Adipocyte (in vitro differentiated cells): Measurements from ENCODE around the gene FES.
"Not testable (repeated sequence)": the region's sequence is repeated elsewhere in the genome, so short reads cannot be mapped to it uniquely, and the experiment has no call there.

Source experiments
- DNase-seq: peaks from one replicate; pipeline ENCODE4 v3.0.0-alpha.2; 2015; ENCODE audit warnings: low read depth
- H3K27me3 ChIP-seq: replicated peaks from 2 replicates; pipeline ENCODE4 v1.7.0; 2013; ENCODE audit warnings: mild to moderate bottlenecking, low read length, moderate library complexity; ENCODE audit not compliant: control insufficient read depth, insufficient read depth
- H3K36me3 ChIP-seq: 2 replicates; pipeline ENCODE4 v1.7.0; 2013; ENCODE audit warnings: low read length, mild to moderate bottlenecking, moderate library complexity; ENCODE audit not compliant: control insufficient read depth, insufficient read depth, severe bottlenecking
- H3K4me1 ChIP-seq: 2 replicates; pipeline ENCODE4 v1.7.0; 2013; ENCODE audit warnings: mild to moderate bottlenecking, low read length, moderate library complexity; ENCODE audit not compliant: control insufficient read depth, insufficient read depth
- H3K4me3 ChIP-seq: 2 replicates; pipeline ENCODE4 v1.7.0; 2013; ENCODE audit warnings: mild to moderate bottlenecking, low read length, moderate library complexity
- H3K9ac ChIP-seq: 2 replicates; pipeline ENCODE4 v1.7.0; 2013; ENCODE audit warnings: mild to moderate bottlenecking, low read length, moderate library complexity
- H3K9me3 ChIP-seq: 2 replicates; pipeline ENCODE4 v1.7.0; 2013; ENCODE audit warnings: mild to moderate bottlenecking, low read length, moderate library complexity; ENCODE audit not compliant: control insufficient read depth

The FES gene

GRCh38 chr15:90907051-90907660, 22.9 kb downstream of the FES start:
- no peaks in the 10 kb centered on the region for H3K9me3 ChIP-seq
- H3K9ac ChIP-seq = no peak overlapping the region
- peaks cover 20% of the 10 kb centered on the region for H3K4me1 ChIP-seq
- no peaks in the 10 kb centered on the region for H3K27me3 ChIP-seq
- H3K36me3 ChIP-seq = peaks cover 45% of the 10 kb centered on the region
- no peak overlapping the region for H3K4me3 ChIP-seq
- DNase-seq = no peak

DNA sequence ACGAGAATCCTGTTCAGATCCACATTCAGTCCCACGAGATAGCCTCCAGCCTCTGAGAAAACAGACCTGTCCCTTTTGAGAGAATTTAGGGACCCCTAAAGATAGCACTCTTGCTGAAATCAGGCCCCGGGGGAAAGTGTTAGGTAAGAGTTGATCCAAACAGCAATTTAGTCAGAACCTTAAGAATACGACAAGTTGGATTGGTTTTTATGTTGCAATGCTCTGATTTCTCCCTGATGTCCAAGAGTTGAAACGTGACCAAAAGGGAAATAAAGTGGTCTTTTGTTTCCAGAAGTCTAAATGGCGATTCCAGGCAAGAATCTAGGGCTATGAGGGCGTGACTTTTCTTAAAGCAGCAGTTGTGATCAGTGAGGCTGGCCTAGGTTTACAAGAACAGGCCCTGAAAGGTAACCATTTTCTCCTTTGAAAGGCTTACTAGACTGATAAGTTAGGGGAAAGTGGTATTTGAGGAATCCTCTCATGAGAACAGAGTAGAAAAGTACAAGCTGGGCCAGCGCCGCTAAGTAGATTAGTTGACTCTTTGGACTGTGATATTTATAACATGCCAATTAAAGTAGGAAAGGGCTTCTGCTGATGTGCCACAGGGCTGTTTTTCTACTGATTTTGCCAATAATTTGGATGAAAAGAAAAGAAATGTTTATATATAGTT, 23.7 kb downstream of the FES start:
- H3K27me3 ChIP-seq = no peaks in the 10 kb centered on the region
- DNase-seq = no peak
- H3K4me3 ChIP-seq = no peak overlapping the region
- H3K36me3 ChIP-seq = peaks cover 53% of the 10 kb centered on the region
- peaks cover 20% of the 10 kb centered on the region for H3K4me1 ChIP-seq
- peak overlapping the region; percentile 17 for H3K9ac ChIP-seq
- no peaks in the 10 kb centered on the region for H3K9me3 ChIP-seq

GRCh38 chr15:90909449-90909848, 25.1 kb downstream of the FES start:
- not testable (repeated sequence) for H3K4me3 ChIP-seq, H3K9me3 ChIP-seq, DNase-seq, H3K27me3 ChIP-seq, H3K9ac ChIP-seq
- Histone ChIP-seq H3K36me3 (peaks cover 66% of the 10 kb centered on the region), H3K4me1 (peaks cover 14% of the 10 kb centered on the region)

GRCh38 chr15:90909976-90910375, 25.7 kb downstream of the FES start:
- Histone ChIP-seq H3K36me3 (peaks cover 71% of the 10 kb centered on the region), H3K9ac (no peak overlapping the region), H3K4me3 (no peak overlapping the region), H3K27me3 (no peaks in the 10 kb centered on the region), H3K9me3 (no peaks in the 10 kb centered on the region), H3K4me1 (peaks cover 14% of the 10 kb centered on the region)
- no peak for DNase-seq

- Histone ChIP-seq H3K9me3 (no peaks in the 10 kb centered on the region), H3K4me1 (peaks cover 14% of the 10 kb centered on the region), H3K27me3 (no peaks in the 10 kb centered on the region), H3K4me3 (no peak overlapping the region), H3K36me3 (peaks cover 71% of the 10 kb centered on the region), H3K9ac (no peak overlapping the region)
- no peak for DNase-seq
Observed at GRCh38 chr15:90910441-90911301, 26.4 kb downstream of the FES start.

DNA sequence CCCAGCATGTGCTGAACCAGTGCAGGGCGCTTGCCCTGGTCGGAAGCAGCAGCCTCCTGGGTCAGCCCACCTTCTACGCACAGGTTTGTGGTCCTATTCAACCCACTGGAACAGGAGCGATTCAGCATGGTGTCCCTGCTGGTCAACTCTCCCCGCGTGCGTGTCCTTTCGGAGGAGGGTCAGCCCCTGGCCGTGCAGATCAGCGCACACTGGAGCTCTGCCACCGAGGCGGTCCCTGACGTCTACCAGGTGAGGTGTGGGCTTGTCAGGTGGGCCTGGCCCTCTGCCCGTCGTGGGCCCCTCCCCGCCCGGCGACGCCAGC, 27.0 kb downstream of the FES start:
- H3K36me3 ChIP-seq = peaks cover 71% of the 10 kb centered on the region

DNA sequence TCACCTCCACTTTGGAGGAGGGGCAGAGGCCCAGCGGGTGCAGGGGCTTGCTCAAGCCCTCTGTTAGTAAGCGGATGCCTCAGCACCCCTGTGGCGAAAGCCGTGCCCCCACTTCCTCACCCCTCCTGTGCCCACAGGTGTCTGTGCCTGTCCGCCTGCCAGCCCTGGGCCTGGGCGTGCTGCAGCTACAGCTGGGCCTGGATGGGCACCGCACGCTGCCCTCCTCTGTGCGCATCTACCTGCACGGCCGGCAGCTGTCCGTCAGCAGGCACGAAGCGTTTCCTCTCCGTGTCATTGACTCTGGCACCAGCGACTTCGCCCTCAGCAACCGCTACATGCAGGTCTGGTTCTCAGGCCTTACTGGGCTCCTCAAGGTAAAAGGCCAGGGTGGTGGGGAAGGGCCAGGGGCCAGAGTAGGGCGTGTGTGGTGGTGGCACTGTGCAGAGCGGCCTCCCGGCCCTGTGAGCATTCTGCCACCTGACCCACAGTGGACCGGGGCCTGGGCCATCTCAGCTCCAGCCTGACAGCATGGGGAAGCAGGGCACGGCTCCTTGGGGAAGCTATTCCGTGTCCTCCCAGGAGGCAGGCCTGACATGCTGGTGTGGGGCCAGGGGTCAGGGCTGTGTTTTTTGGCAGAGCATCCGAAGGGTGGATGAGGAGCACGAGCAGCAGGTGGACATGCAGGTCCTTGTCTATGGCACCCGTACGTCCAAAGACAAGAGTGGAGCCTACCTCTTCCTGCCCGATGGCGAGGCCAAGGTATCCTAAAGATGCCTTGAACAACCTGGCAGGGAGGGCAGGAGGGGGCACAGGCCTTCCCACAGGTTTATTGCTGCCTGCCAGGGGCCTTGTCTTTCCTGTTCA, 27.8 kb downstream of the FES start:
- Histone ChIP-seq H3K4me3 (no peak overlapping the region), H3K9me3 (no peaks in the 10 kb centered on the region), H3K27me3 (no peaks in the 10 kb centered on the region), H3K9ac (no peak overlapping the region), H3K4me1 (peaks cover 12% of the 10 kb centered on the region), H3K36me3 (peaks cover 71% of the 10 kb centered on the region)
- no peak for DNase-seq

More for the DNA sequence above, 27.0 kb downstream of the FES start:
- no peaks in the 10 kb centered on the region for H3K9me3 ChIP-seq
- H3K4me1 ChIP-seq = peaks cover 14% of the 10 kb centered on the region
- DNase-seq = no peak
- no peak overlapping the region for H3K9ac ChIP-seq
- H3K27me3 ChIP-seq = no peaks in the 10 kb centered on the region
- no peak overlapping the region for H3K4me3 ChIP-seq

GRCh38 chr15:90912770-90913075, 28.4 kb downstream of the FES start:
- Histone ChIP-seq H3K9ac (no peak overlapping the region), H3K36me3 (peaks cover 74% of the 10 kb centered on the region), H3K4me1 (peaks cover 6% of the 10 kb centered on the region), H3K9me3 (no peaks in the 10 kb centered on the region), H3K4me3 (no peak overlapping the region), H3K27me3 (no peaks in the 10 kb centered on the region)
- DNase-seq = no peak

DNA sequence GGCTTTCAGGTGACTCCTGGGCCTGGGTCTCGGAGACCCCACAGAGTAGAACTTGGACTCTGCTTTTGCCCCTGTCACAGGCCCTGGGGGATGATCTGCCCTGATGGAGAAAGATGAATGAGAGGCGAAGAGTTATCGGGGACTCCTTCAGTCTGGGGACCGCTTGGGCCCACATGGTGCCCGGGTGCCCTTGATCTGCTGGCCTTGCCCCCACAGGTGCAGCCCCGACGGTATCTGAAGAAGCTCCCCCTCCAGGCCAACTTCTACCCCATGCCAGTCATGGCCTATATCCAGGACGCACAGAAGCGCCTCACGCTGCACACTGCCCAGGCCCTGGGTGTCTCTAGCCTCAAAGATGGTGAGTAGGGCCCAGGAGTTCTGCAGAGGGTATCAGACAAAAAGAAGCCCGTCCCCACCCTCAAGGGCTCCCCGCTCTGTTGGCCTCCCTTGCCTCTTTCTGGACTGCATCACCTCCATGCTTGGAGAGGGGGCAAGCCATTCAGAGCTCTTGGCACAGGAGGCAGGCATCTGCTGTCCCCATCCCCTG, 29.2 kb downstream of the FES start:
- H3K9me3 ChIP-seq = no peaks in the 10 kb centered on the region
- DNase-seq = no peak
- no peaks in the 10 kb centered on the region for H3K27me3 ChIP-seq
- no peak overlapping the region for H3K9ac ChIP-seq
- H3K36me3 ChIP-seq = peaks cover 81% of the 10 kb centered on the region
- no peaks in the 10 kb centered on the region for H3K4me1 ChIP-seq
- H3K4me3 ChIP-seq = no peak overlapping the region

GRCh38 chr15:90914305-90915080, 30.2 kb downstream of the FES start:
- H3K36me3 ChIP-seq = peaks cover 90% of the 10 kb centered on the region
- no peak overlapping the region for H3K4me3 ChIP-seq
- no peak overlapping the region for H3K9ac ChIP-seq
- no peaks in the 10 kb centered on the region for H3K4me1 ChIP-seq
- no peaks in the 10 kb centered on the region for H3K27me3 ChIP-seq
- H3K9me3 ChIP-seq = no peaks in the 10 kb centered on the region
- DNase-seq = no peak
